Endodermal cell (in vitro differentiated cells): ENCODE measurements around the gene LDHA. TPM values are rescaled to one million over a fixed set of nuclear protein-coding genes. Genes with fewer than 3 reads are reported as not detected.
A peak's percentile ranks its signal among the peaks of the same experiment; 100 is the strongest.

Experiments used
- DNase-seq: peaks from one replicate; pipeline ENCODE4 v3.0.0-alpha.2; 2017
- H3K27ac ChIP-seq: 2 replicates; pipeline ENCODE4 v1.5.1; 2013; ENCODE audit warnings: mild to moderate bottlenecking, low read depth, low read length, moderate library complexity
- H3K27me3 ChIP-seq: 2 replicates; pipeline ENCODE4 v1.6.1; 2013; ENCODE audit warnings: mild to moderate bottlenecking, low read length, moderate library complexity; ENCODE audit not compliant: insufficient read depth, control insufficient read depth, poor library complexity, severe bottlenecking
- H3K36me3 ChIP-seq: 2 replicates; pipeline ENCODE4 v1.7.0; 2013; ENCODE audit warnings: mild to moderate bottlenecking, low read length, moderate library complexity; ENCODE audit not compliant: control insufficient read depth, insufficient read depth
- H3K4me1 ChIP-seq: one replicate; pipeline ENCODE4 v1.7.0; 2013; ENCODE audit warnings: low read length; ENCODE audit not compliant: control insufficient read depth, insufficient read depth
- H3K4me3 ChIP-seq: 2 replicates; pipeline ENCODE4 v1.5.1; 2013; ENCODE audit warnings: mild to moderate bottlenecking, low read length, moderate library complexity
- H3K9ac ChIP-seq: 2 replicates; pipeline ENCODE4 v1.6.1; 2013; ENCODE audit warnings: mild to moderate bottlenecking, low read length, moderate library complexity; ENCODE audit not compliant: poor library complexity, severe bottlenecking; ENCODE audit errors: extremely low read depth
- H3K9me3 ChIP-seq: 2 replicates; pipeline ENCODE4 v1.6.1; 2013; ENCODE audit warnings: mild to moderate bottlenecking, low read length, moderate library complexity; ENCODE audit not compliant: control insufficient read depth
- H3K27ac Mint-ChIP-seq: 2 replicates; pipeline ENCODE4 v1.8.0; 2020; ENCODE audit warnings: mixed read lengths
- H3K27me3 Mint-ChIP-seq: 2 replicates; pipeline ENCODE4 v1.8.0; 2021; ENCODE audit warnings: mild to moderate bottlenecking, mixed read lengths; ENCODE audit not compliant: insufficient read depth
- H3K36me3 Mint-ChIP-seq: 2 replicates; pipeline ENCODE4 v1.8.0; 2020; ENCODE audit warnings: low read depth, mixed read lengths
- H3K4me1 Mint-ChIP-seq: 2 replicates; pipeline ENCODE4 v1.8.0; 2020; ENCODE audit warnings: mixed read lengths
- H3K4me3 Mint-ChIP-seq: 2 replicates; pipeline ENCODE4 v1.8.0; 2020; ENCODE audit warnings: mild to moderate bottlenecking, moderate library complexity, mixed read lengths
- H3K9me3 Mint-ChIP-seq: 2 replicates; pipeline ENCODE4 v1.8.0; 2020; ENCODE audit warnings: mild to moderate bottlenecking, mixed read lengths
- CTCF ChIP-seq: fragments of 200-600 bp; sonication (generic); conservative IDR thresholded peaks from 2 replicates; pipeline ENCODE4 v1.5.0; 2021; ENCODE audit warnings: antibody characterized with exemption, mild to moderate bottlenecking
- WGBS, 2 experiments: methylation state at CpG; one replicate each; pipeline versions ENCODE4 v1.1.5 to v1.1.7; 2013; ENCODE audit warnings: missing lambda C conversion rate in 2 of 2, mixed read lengths in 1 of 2; ENCODE audit not compliant: insufficient coverage in 1 of 2, insufficient read length in 1 of 2; 5-methylcytosine and 5-hydroxymethylcytosine counted together
- total RNA-seq, 2 donors: library from RNA; stranded (reverse); fragmentation: NEBNext Ultra II Directional in 1 of 2; extraction: Animal tissue kit (Norgen Biotek cat#: 25700) in 1 of 2; gene quantifications; 2 replicates in 1 of 2; 3 replicates in 1 of 2; pipeline ENCODE4 v1.2.1, GENCODE V29; 2021

The LDHA gene
- total RNA-seq, 2 donors from 2014 or later, result 256 to 308 TPM

- no peaks in the 10 kb centered on the region for H3K9me3 ChIP-seq
- Mint-ChIP-seq H3K27me3 (peaks cover 4% of the 10 kb centered on the region), H3K36me3 (peaks cover 16% of the 10 kb centered on the region), H3K9me3 (no peaks in the 10 kb centered on the region), H3K27ac (peak overlapping the region; percentile 48), H3K4me3 (peak overlapping the region; percentile 94), H3K4me1 (peaks cover 3% of the 10 kb centered on the region)
- DNase-seq, result no peak
- H3K4me3 ChIP-seq, result peak overlapping the region; percentile 96
- WGBS, 2 experiments, result 87 to 88% methylated on average over 20 to 22 of the region's 22 CpGs
- H3K9ac ChIP-seq, result peak overlapping the region; percentile 42
- peak overlapping the region; percentile 5 for H3K27ac ChIP-seq
- TF ChIP-seq CTCF, result no peak
- H3K27me3 ChIP-seq, result no peaks in the 10 kb centered on the region
- H3K36me3 ChIP-seq, result peaks cover 22% of the 10 kb centered on the region
- peaks cover 5% of the 10 kb centered on the region for H3K4me1 ChIP-seq
Observed at GRCh38 chr11:18393581-18394274, 635 bp upstream of the LDHA start.

- DNase-seq, result peak; percentile 76
- WGBS, 2 experiments, result 5 to 13% methylated on average over 28 to 36 of the region's 36 CpGs
- peaks cover 30% of the 10 kb centered on the region for H3K36me3 Mint-ChIP-seq
- Histone ChIP-seq H3K27ac (peak overlapping the region; percentile 79), H3K4me1 (peaks cover 5% of the 10 kb centered on the region), H3K36me3 (peaks cover 36% of the 10 kb centered on the region), H3K9me3 (no peaks in the 10 kb centered on the region), H3K4me3 (peak overlapping the region; percentile 96), H3K9ac (peak overlapping the region; percentile 89), H3K27me3 (no peaks in the 10 kb centered on the region)
- peaks cover 4% of the 10 kb centered on the region for H3K27me3 Mint-ChIP-seq
- peak overlapping the region; percentile 97 for H3K27ac Mint-ChIP-seq
- H3K9me3 Mint-ChIP-seq, result no peaks in the 10 kb centered on the region
- peak overlapping the region; percentile 94 for H3K4me3 Mint-ChIP-seq
- H3K4me1 Mint-ChIP-seq, result peaks cover 3% of the 10 kb centered on the region
- TF ChIP-seq CTCF, result no peak
Observed at GRCh38 chr11:18394928-18395734, 768 bp downstream of the LDHA start.

GRCh38 chr11:18395735-18396504 lies 1.6 kb downstream of the LDHA start:
- DNase-seq, result peak; percentile 99
- no peak for TF ChIP-seq CTCF
- Mint-ChIP-seq H3K4me1 (peaks cover 3% of the 10 kb centered on the region), H3K27ac (peak overlapping the region; percentile 97), H3K4me3 (peak overlapping the region; percentile 94), H3K36me3 (peaks cover 35% of the 10 kb centered on the region), H3K9me3 (no peaks in the 10 kb centered on the region), H3K27me3 (peaks cover 4% of the 10 kb centered on the region)
- WGBS, 2 experiments, result 0% methylated on average over 38 to 46 of the region's 46 CpGs
- Histone ChIP-seq H3K9ac (peak overlapping the region; percentile 89), H3K27me3 (no peaks in the 10 kb centered on the region), H3K4me1 (peaks cover 5% of the 10 kb centered on the region), H3K4me3 (peak overlapping the region; percentile 96), H3K27ac (peak overlapping the region; percentile 69), H3K9me3 (no peaks in the 10 kb centered on the region), H3K36me3 (peaks cover 43% of the 10 kb centered on the region)
